HepG2 (cell line): ENCODE data around the gene DENND4B. TPM values are rescaled to one million over a fixed set of nuclear protein-coding genes. Genes with fewer than 3 reads are reported as not detected.

ENCODE experiments used
- AKAP8 ChIP-seq: sonication (generic); formaldehyde crosslinking; IDR thresholded peaks from 2 replicates; pipeline ENCODE4 v1.5.1; 2020; ENCODE audit warnings: mild to moderate bottlenecking, missing genetic modification reagents
- EHMT2 ChIP-seq: fragments of 200-600 bp; sonication (generic); IDR thresholded peaks from 2 replicates; pipeline ENCODE4 v1.7.0; 2017; ENCODE audit warnings: antibody characterized with exemption, low read depth, low read length, borderline replicate concordance
- IKZF4 ChIP-seq: sonication (generic); formaldehyde crosslinking; IDR thresholded peaks from 2 replicates; pipeline ENCODE4 v1.5.1; 2020; ENCODE audit warnings: borderline replicate concordance, mild to moderate bottlenecking, low read depth, missing genetic modification reagents; ENCODE audit errors: not compliant biosample characterization
- IKZF5 ChIP-seq: IDR thresholded peaks from 2 replicates; pipeline ENCODE4 v1.6.1; 2018; ENCODE audit warnings: missing genetic modification reagents, mild to moderate bottlenecking, missing compliant biosample characterization
- KLF13 ChIP-seq: sonication (generic); formaldehyde crosslinking; IDR thresholded peaks from 2 replicates; pipeline ENCODE4 v1.4.0; 2020; ENCODE audit warnings: mild to moderate bottlenecking, missing genetic modification reagents
- KLF6 ChIP-seq: IDR thresholded peaks from 2 replicates; pipeline ENCODE4 v1.8.0; 2016; ENCODE audit warnings: missing biosample characterization, missing genetic modification reagents
- LRRFIP1 ChIP-seq: sonication (generic); formaldehyde crosslinking; conservative IDR thresholded peaks from 2 replicates; pipeline ENCODE4 v1.4.0; 2020; ENCODE audit warnings: missing genetic modification reagents
- NFE2 ChIP-seq: sonication (generic); formaldehyde crosslinking; IDR thresholded peaks from 2 replicates; pipeline ENCODE4 v1.4.0; 2020; ENCODE audit warnings: missing genetic modification reagents
- PAXIP1 ChIP-seq: sonication (generic); formaldehyde crosslinking; conservative IDR thresholded peaks from 2 replicates; pipeline ENCODE4 v1.4.0; 2020; ENCODE audit warnings: mild to moderate bottlenecking, missing genetic modification reagents, moderate library complexity
- SYNCRIP ChIP-seq: fragments of 200-400 bp; formaldehyde crosslinking; IDR thresholded peaks from 2 replicates; pipeline ENCODE4 v1.6.1; 2018; ENCODE audit warnings: mild to moderate bottlenecking, low read depth, low read length; ENCODE audit not compliant: insufficient read depth
- ZNF292 ChIP-seq: sonication (generic); formaldehyde crosslinking; IDR thresholded peaks from 2 replicates; pipeline ENCODE4 v1.8.1; 2022; ENCODE audit warnings: mild to moderate bottlenecking, low read depth, missing genetic modification reagents, borderline replicate concordance
- ZNF33B ChIP-seq: sonication (generic); formaldehyde crosslinking; IDR thresholded peaks from 2 replicates; pipeline ENCODE4 v1.5.1; 2020; ENCODE audit warnings: mild to moderate bottlenecking, missing genetic modification reagents
- ZNF652 ChIP-seq: IDR thresholded peaks from 2 replicates; pipeline ENCODE4 v1.6.1; 2016; ENCODE audit warnings: low read depth, borderline replicate concordance
- ZNF672 ChIP-seq: sonication (generic); formaldehyde crosslinking; IDR thresholded peaks from 2 replicates; pipeline ENCODE4 v1.8.1; 2022; ENCODE audit warnings: missing genetic modification reagents
- ZSCAN22 ChIP-seq: sonication (generic); formaldehyde crosslinking; IDR thresholded peaks from 2 replicates; pipeline ENCODE4 v1.4.0; 2020; ENCODE audit warnings: mild to moderate bottlenecking, missing genetic modification reagents
- ZSCAN31 ChIP-seq: sonication (generic); formaldehyde crosslinking; IDR thresholded peaks from 2 replicates; pipeline ENCODE4 v1.5.0; 2020; ENCODE audit warnings: low read depth, mild to moderate bottlenecking, missing genetic modification reagents
- polyA plus RNA-seq, 8 experiments: library from polyadenylated mRNA; depleted of rRNA in 3 of 8; stranded (reverse) in 7 of 8; unstranded in 1 of 8; fragments of >200 nt; fragmentation: Illumina TruSeq in 4 of 8; extraction: Trizol in 4 of 8; gene quantifications; 2 replicates each; pipeline versions ENCODE4 v1.2.1 to v1.2.3, GENCODE V29; 2011 to 2016; ENCODE audit warnings: low read depth in 4 of 8, missing spikeins in 1 of 8, mixed read lengths in 1 of 8; ENCODE audit not compliant: insufficient read depth in 1 of 8
- total RNA-seq, 5 experiments: library from RNA; depleted of rRNA; stranded (reverse); fragments of >200 nt; fragmentation: Illumina TruSeq; extraction: Trizol; gene quantifications; 2 replicates each; pipeline ENCODE4 v1.2.3, GENCODE V29; 2016; ENCODE audit warnings: low read depth in 1 of 5
- TF ChIP-seq, protein P1 (sequence below): sonication (generic); formaldehyde crosslinking; IDR thresholded peaks from 2 replicates; pipeline ENCODE4 v1.4.0; 2020; ENCODE audit warnings: missing genetic modification reagents

Gene DENND4B
- total and polyA plus RNA-seq, 2 of the 13 experiments (the other 11 are each of a cell fraction or from before 2014, with no cell fraction given): 15.1 to 20.3 TPM

- TF ChIP-seq PAXIP1 (CRISPR knock-in tag) (peak; percentile 58), KLF13 (CRISPR knock-in tag) (no peak), IKZF4 (CRISPR knock-in tag) (no peak), ZNF672 (CRISPR knock-in tag) (no peak), ZNF292 (CRISPR knock-in tag) (no peak), ZNF33B (CRISPR knock-in tag) (no peak), AKAP8 (CRISPR knock-in tag) (no peak), SYNCRIP (no peak), EHMT2 (no peak), IKZF5 (peak; percentile 69; the same call in 1 of the 2 replicates), LRRFIP1 (CRISPR knock-in tag) (no peak), NFE2 (CRISPR knock-in tag) (no peak), ZSCAN31 (CRISPR knock-in tag) (peak; percentile 21; the same call in 1 of the 2 replicates), ZNF652 (CRISPR knock-in tag) (no peak), ZSCAN22 (CRISPR knock-in tag) (no peak), KLF6 (no peak)
- TF ChIP-seq, protein P1, sequence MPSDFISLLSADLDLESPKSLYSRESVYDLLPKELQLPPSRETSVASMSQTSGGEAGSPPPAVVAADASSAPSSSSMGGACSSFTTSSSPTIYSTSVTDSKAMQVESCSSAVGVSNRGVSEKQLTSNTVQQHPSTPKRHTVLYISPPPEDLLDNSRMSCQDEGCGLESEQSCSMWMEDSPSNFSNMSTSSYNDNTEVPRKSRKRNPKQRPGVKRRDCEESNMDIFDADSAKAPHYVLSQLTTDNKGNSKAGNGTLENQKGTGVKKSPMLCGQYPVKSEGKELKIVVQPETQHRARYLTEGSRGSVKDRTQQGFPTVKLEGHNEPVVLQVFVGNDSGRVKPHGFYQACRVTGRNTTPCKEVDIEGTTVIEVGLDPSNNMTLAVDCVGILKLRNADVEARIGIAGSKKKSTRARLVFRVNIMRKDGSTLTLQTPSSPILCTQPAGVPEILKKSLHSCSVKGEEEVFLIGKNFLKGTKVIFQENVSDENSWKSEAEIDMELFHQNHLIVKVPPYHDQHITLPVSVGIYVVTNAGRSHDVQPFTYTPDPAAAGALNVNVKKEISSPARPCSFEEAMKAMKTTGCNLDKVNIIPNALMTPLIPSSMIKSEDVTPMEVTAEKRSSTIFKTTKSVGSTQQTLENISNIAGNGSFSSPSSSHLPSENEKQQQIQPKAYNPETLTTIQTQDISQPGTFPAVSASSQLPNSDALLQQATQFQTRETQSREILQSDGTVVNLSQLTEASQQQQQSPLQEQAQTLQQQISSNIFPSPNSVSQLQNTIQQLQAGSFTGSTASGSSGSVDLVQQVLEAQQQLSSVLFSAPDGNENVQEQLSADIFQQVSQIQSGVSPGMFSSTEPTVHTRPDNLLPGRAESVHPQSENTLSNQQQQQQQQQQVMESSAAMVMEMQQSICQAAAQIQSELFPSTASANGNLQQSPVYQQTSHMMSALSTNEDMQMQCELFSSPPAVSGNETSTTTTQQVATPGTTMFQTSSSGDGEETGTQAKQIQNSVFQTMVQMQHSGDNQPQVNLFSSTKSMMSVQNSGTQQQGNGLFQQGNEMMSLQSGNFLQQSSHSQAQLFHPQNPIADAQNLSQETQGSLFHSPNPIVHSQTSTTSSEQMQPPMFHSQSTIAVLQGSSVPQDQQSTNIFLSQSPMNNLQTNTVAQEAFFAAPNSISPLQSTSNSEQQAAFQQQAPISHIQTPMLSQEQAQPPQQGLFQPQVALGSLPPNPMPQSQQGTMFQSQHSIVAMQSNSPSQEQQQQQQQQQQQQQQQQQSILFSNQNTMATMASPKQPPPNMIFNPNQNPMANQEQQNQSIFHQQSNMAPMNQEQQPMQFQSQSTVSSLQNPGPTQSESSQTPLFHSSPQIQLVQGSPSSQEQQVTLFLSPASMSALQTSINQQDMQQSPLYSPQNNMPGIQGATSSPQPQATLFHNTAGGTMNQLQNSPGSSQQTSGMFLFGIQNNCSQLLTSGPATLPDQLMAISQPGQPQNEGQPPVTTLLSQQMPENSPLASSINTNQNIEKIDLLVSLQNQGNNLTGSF: no peak
Measured at GRCh38 chr1:153946622-153947241, at the start of gene DENND4B (continued).
